ENCODE measurements around the gene RABEP1.

- no peak for TF ChIP-seq NRF1 (IDR thresholded peaks at IDR 0.05; ENCODE audit: low read depth, low read length)
- TF ChIP-seq, protein P1, sequence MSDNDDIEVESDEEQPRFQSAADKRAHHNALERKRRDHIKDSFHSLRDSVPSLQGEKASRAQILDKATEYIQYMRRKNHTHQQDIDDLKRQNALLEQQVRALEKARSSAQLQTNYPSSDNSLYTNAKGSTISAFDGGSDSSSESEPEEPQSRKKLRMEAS (IDR thresholded peaks at IDR 0.05; ENCODE audit: low read depth): no peak
- TF ChIP-seq CHD2 (IDR thresholded peaks at IDR 0.05; ENCODE audit: low read length, partially characterized antibody): no peak
- TF ChIP-seq CTCF (IDR thresholded peaks at IDR 0.05): no peak
- no peak for TF ChIP-seq EZH2phosphoT487 (IDR thresholded peaks at IDR 0.05; ENCODE audit: borderline replicate concordance, low read depth)
- no peak for TF ChIP-seq TEAD4 (IDR thresholded peaks at IDR 0.05; ENCODE audit: borderline replicate concordance, insufficient read depth)
- no peak for TF ChIP-seq TAF1 (IDR thresholded peaks at IDR 0.05; ENCODE audit: borderline replicate concordance, low read depth, low read length)
- no peak for TF ChIP-seq POLR2AphosphoS5 (IDR thresholded peaks at IDR 0.05; ENCODE audit: low read depth, low read length)
- TF ChIP-seq SMC3 (IDR thresholded peaks at IDR 0.05; ENCODE audit: low read depth, low read length): no peak
- TF ChIP-seq REST (IDR thresholded peaks at IDR 0.05; ENCODE audit: low read depth, low read length): no peak
- TF ChIP-seq, protein P2, sequence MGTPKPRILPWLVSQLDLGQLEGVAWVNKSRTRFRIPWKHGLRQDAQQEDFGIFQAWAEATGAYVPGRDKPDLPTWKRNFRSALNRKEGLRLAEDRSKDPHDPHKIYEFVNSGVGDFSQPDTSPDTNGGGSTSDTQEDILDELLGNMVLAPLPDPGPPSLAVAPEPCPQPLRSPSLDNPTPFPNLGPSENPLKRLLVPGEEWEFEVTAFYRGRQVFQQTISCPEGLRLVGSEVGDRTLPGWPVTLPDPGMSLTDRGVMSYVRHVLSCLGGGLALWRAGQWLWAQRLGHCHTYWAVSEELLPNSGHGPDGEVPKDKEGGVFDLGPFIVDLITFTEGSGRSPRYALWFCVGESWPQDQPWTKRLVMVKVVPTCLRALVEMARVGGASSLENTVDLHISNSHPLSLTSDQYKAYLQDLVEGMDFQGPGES (IDR thresholded peaks at IDR 0.05; ENCODE audit: low read depth, low read length): no peak
- no peak for TF ChIP-seq MEF2A (IDR thresholded peaks at IDR 0.05; ENCODE audit: borderline replicate concordance, low read depth)
Measured at GRCh38 chr17:5263441-5263840, 18.6 kb upstream of the RABEP1 start.
